HG03280 (cell line): ENCODE results near the gene C6orf89.
"Not testable (repeated sequence)": the region's sequence is repeated elsewhere in the genome, so short reads cannot be mapped to it uniquely, and the experiment has no call there.

Source experiments
- ATAC-seq: cut with Tn5 transposase; IDR thresholded peaks from one replicate; pipeline ENCODE4 v1.9.1; 2021; ENCODE audit warnings: mild to moderate bottlenecking, moderate library complexity; ENCODE audit not compliant: unreplicated experiment

Gene C6orf89

DNA sequence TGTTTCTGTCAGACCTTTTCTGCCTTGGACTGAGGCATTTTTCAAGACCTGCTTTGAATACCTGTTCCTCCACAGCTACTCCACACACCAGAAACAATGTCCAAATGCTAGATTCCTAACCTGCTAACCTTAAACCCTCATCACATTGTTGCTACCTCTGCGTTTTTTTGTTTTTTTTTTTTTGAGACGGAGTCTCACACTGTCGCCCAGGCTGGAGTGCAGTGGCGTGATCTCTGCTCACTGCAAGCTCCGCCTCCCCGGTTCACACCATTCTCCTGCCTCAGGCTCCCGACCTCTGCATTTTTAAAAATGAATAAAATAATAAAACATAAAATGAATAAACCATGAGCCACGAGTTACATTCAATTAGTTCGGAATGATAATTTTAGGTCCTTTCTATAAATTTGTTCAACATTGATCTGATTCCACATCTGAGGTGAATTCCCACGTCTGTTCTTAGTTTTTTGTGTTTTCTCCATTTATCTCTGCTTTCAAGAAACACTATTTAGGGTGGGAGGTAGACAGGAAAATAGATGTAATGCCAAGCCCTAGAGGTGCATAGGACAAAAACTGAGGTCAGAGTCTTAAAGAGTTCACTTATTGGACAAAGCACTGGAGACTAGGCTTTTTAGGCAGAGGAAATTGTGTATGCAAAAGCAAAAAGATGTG lies 1.3 kb downstream of the C6orf89 start:
- no peak for ATAC-seq

DNA sequence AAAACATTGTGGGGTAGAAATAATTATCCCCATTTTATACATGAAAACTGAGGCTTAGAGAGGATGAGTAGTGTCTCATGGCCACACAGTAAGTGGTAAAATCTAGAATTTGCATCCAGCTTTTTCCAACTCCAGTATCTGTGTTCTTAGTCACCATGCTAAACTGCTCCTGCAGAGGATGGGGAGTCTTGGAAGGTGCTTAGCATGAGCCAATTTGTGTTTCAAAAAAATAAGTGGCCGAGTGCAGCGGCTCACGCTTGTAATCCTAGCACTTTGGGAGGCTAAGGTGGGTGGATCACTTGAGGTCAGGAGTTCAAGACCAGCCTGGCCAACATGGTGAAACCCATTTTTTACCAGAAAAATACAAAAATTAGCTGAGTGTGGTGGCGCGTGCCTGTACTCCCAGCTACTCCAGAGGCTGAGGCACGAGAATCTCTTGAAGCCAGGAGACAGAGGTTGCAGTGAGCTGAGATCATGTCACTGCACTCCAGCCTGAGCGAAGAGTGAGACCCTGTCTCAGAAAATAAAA lies 2.4 kb downstream of the C6orf89 start:
- ATAC-seq: no peak

DNA sequence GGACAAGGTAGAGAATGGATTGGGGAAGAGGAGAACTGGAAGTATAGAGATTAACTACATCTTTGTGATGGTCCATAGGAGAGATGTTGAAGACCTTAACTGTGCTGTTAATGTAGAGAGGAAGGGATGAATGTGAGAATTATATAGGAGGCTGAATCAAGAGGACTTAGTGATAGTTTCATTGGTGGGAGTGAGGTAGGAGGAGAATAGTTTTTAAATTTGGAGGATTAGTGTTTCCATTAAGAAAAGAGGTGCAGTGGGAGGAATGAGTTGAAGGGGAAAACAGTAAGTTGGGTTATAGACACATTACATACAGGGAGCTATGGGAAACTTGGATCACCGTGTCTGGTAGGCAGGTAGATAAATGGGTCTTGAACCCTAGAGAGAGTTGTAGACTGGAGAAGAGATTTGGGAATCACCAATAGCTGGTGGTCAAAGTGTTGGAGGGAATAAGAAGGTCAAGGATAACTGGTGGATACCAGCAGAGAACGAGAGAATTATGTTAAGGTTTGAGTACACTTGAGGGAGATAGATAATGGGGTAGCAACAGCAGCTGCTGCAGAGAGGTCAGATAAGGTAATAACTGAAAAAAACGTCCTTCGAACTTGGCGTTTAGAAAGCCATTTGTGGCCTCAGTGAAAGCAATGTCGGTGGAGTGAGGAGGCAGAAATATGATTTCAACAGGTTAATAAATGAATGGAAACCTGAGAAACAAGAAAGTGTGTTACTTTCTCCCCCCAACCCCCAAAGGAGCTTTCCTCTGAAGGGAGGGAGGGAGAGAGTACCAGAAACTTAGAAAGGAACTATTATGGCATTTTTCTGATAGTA lies 3.1 kb downstream of the C6orf89 start:
- no peak for ATAC-seq

DNA sequence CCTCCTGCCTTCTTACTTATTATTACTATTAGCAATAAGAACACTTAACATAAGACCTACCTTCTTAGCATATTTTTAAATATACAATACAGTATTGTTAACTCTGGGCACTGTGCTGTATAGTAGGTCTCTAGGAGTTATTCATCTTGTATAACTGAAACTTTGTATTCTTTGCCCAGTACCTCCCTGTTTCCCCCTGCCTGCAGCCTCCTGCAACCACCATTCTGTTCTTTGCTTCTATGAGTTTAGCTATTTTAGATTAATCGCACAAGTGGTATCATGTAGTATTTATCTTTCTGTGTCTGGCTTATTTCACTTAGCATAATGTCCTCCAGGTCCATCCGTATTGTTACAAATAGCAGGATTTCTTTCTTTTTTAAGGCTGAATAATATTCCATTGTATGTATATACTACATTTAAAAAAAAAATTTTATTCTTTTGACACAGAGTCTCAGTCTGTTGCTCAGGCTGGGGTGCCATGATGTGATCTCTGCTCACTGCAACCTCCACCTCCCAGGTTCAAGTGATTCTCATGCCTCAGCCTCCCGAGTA lies 4.4 kb downstream of the C6orf89 start:
- no peak for ATAC-seq

DNA sequence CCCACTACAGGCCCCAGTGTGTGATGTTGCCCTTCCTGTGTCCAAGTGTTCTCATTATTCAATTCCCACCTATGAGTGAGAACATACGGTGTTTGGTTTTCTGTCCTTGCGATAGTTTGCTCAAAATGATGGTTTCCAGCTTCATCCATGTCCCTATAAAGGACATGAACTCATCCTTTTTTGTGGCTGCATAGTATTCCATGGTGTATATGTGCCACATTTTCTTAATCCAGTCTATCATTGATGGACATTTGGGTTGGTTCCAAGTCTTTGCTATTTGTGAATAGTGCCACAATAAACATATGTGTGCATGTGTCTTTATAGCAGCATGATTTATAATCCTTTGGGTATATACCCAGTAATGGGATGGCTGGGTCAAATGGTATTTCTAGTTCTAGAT lies 5.4 kb downstream of the C6orf89 start:
- not testable (repeated sequence) for ATAC-seq

DNA sequence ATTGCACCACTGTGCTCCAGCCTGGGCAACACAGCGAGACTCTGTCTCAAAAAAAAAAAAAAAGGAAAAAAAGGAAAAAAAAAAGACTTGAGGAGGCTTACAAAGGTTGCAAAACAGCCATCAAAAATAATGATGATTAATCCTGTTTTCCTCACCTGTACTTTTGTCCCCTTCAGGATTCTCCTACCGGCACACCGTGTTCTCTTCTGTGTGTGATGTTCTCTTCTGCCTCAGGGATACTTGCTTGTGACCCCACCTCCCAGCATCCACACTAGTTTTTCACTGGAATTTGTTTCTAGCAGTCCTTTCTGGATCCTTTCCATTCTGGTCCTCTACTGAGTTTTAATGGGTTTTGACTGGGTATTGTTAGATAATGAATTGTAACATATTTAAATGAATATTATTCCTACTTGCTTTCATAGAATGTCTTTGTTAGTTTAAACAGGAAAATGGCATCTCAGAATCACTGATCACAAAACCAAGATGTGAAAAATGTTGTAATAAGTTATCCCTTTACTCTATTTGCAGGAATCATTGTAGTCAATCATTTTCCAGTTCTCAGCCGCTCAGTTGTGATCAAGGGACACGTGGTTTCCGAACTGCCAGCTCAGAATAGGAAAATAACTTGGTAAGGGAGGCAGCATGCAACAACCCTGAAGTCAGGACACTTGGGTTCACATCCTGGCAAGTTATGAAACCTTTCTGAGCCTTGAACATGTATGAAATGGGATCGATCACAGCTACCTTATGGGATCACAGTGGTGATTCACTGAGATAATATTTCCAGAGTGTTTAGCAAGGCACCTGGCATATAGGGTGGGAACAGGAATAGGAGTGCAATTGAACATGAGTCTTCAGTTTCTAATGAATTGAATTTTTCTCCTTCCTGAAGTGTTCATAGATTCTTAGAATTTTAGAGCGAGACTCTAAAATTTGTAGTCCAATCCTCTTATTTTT lies 8.5 kb downstream of the C6orf89 start:
- ATAC-seq: no peak

DNA sequence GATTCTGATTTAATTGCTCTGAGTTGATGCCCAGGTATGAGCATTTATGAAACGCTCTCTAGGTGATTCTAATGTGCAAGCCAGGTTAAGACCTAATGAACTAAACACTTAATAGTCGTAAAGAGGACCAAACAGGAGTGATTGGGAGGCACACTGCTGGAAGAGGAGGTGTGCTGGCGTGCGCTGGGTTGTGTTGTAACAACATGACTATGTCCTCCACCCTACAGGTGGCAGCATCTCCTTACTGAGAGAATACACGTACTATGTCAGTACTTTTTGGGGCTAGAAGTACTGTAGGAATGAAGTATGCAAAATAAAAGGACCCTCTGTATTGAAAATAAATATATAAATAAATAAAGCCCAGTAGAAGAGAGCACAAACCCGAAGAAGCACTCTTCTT lies 11.9 kb downstream of the C6orf89 start:
- ATAC-seq: no peak

DNA sequence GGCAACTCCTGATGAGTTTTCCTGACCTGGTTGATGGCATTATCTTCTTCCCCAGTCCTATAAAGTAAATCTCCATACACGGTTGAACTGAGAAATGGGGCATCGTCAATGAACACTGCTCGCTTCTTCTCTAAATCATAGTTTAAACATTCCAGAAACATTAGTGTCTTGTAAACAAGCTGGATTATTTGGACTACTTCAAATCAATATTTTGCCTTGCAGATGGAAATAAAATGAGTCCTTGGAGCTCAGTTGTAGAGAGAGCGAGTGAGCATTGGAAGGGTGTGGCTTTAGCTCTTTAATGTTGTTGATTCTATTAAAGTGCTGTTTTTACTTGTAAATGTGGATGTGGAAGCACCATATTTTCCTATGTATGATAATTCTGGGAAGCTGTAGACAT lies 18.4 kb downstream of the C6orf89 start:
- ATAC-seq: no peak

DNA sequence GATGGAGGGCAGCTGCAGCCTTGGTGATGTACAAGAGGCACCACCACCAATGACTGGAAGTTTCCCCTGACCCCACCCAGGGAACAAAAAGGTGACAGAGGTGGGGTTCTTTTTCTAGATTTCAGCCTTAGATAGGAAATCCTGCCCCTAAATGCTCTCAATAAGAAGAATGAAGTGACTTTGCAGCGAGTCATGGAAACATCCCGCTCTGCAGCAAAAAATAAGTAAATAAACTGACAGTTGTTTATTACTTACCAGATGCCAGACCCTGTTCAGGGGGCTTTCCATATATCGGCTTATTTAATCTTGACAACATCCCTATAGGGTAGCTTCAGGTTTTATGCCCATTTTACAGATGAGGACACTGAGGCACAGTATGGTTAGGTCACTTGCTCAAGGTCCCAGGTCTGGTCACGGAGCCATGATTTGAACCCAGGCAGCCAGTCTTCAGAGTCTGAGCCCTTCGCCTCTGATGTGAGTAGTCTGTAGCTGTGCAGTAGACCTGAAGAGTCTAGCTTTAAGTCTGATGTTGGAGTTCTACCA lies 19.2 kb downstream of the C6orf89 start:
- ATAC-seq: no peak

DNA sequence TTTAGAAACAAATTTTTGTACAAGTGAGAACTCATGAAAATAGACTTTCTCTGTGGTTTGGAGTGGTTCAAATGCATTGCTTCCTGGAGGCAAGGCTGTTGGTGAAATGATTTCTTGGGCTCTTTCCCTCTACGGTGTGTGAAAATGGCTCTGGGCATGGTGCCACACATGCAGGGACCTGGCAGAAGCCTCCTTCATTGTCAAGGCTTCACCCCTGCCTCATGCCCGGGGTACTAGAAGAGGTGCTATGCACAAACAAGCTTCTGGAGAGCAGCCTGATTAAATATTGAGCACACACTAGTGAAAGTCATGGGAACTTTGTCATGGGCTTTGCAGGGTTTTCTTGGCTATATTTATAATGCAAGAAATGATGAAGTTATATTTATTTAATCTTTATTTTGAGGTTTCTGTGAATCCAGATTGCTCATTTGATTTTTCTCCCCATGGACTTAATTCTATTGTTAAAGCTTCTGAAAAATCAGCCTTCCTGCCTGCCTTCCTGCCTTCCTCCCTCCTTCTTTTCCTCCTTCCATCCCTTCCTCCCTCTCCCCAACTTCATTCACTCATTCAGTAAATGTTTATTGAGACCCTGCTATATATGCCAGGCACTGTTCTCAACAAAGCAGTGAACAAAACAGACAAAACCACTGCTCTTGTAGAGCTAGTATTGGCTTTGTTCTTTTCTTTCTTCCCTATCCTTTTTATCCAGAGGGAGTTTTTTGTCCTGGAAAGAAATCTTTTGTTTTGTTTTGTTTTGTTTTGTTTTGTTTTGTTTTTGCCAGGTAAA lies 21.0 kb downstream of the C6orf89 start:
- no peak for ATAC-seq

DNA sequence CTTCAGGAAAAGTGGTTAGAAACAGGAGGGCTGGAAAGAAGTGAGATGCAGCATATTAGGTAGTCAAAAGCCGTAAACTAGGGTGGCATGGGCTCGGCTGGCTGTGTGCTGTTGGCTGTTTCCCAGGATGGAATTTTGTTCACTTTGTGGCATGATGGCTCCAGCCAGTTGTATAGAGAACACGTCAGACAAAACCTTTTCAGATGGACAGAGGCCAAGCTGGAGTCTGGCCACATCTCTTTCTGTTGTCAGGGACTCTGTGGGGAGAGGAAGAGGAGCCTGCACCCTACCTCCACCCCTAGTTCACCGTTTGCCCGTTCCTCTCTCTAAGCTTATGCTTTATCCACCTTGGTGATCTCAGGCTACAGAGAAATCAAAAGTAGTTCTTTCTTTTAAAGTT lies 22.0 kb downstream of the C6orf89 start:
- ATAC-seq: no peak

DNA sequence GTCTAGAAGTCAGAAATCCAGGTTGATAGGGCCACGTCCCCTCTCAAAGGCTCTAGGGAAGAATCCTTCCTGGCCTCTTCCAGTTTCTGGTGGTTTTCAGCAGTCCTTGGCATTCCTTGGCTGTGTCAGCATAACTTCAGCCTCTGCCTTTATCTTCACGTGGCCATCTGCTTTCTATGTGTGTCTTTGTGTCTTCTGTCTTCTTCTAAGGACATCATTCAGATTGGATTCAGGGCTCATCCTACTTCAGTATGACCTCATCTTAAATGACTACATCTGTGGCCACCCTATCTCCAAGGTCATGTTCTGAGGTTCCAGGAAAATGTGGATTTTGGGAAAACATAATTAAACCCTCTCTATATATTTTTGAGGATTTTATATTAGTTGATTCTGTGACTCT lies 23.0 kb downstream of the C6orf89 start:
- no peak for ATAC-seq

DNA sequence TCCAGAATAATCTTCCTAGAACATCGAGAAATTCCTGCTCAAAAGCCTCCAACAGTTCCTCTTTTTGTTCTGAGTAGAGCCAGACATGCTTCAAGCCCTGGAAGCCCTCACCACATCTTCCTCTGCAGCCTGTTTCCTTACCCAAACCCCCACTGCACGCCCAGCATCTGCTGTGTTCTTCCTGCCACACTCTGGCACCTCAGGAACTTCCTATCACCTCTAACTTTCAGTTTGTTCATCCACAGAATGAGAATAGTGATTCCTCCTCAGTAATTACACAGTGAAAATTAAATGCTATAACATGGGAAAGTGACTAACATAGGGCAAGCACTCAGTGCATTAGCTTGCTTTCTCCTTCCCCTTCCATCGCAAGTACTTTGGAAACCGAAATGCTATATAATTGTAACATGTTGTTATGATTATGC lies 26.3 kb downstream of the C6orf89 start:
- ATAC-seq: peak; percentile 25

DNA sequence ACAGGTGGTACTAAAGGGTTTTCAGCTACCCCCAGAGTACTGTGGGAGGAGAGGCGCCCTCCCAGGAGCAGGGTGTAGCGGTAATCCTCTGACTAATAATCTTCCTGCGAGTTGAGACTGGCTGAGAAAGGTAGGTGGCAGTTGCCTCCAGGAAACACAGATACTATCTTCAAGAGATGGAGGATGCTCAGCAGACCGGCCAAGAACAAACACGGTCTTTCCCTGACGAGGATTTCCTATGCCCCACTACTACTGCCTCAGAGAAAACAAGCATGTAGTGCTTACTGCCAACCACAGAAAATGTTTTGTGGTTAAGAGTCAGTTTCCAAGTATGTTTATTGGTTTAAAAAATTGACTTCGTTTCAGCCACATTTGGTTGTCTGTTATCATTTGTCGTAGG lies 26.8 kb downstream of the C6orf89 start:
- peak; percentile 85 for ATAC-seq

DNA sequence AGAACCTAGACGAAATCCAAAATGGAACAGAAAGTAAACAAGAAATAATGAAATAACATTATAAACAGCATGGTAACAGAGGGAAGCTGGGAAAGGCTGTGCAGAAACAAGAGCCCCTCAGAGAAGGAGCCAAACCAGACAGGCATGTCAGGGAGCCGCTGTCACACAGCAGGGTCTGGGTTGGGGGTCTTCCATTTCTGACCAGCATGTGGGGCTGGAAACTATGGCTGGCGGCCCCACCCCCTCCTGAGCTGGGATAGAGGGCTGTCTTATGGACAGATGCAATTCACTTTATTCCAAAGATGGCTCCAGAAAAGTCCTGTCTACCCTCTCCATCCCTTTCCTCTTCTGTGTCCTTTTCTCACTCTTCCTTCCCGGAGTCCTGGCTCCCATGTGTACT lies 27.3 kb downstream of the C6orf89 start:
- ATAC-seq: no peak

DNA sequence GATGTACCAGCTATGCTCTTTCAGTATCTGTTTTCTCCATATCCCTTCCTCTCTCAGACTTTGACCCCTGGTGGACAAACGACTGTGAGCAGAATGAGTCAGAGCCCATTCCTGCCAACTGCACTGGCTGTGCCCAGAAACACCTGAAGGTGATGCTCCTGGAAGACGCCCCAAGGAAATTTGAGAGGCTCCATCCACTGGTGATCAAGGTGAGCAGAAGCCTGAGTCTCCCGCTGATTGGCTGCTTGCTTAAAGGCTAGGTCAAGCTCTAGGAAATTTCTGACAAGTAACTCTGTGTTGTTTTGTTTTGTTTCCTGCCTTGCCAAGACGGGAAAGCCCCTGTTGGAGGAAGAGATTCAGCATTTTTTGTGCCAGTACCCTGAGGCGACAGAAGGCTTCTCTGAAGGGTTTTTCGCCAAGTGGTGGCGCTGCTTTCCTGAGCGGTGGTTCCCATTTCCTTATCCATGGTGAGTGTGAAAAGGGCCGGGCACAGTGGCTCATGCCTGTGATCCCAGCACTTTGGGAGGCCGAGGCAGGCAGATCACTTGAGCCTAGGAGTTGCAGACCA lies 28.6 kb downstream of the C6orf89 start:
- no peak for ATAC-seq

DNA sequence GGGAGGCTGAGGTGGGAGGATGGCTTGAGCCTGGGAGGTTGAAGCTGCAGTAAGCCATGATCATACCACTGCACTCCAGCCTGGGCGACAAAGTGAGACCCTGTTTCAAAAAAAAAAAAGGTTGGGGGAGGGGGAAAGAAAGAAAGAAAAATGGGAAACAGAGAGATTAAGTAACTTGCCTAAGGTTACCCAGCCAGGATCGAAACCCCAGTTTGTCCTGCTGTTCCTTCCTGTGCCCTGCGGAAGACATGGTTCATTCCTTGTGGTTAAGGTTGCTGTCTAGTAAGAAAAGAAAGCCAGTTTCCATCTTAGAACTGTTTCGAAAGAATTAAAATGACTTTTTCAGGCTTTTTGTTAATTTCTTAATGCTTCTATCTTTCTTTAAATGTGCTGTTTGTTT lies 29.8 kb downstream of the C6orf89 start:
- no peak for ATAC-seq

DNA sequence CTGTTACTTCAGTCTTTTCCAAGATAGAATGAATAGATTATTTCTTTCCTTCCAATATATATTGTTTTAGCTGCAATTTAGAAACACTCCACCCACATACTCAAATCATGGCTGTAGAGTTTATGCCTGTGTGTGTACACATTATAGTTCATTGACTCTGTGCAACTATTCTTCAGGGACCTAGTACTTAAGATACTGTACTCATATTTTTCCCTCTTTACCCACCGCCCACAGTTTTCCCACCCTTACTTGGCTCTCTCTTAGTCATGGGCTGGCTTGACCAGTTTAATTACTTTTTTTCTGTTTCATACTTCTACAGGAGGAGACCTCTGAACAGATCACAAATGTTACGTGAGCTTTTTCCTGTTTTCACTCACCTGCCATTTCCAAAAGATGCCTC lies 30.4 kb downstream of the C6orf89 start:
- no peak for ATAC-seq

DNA sequence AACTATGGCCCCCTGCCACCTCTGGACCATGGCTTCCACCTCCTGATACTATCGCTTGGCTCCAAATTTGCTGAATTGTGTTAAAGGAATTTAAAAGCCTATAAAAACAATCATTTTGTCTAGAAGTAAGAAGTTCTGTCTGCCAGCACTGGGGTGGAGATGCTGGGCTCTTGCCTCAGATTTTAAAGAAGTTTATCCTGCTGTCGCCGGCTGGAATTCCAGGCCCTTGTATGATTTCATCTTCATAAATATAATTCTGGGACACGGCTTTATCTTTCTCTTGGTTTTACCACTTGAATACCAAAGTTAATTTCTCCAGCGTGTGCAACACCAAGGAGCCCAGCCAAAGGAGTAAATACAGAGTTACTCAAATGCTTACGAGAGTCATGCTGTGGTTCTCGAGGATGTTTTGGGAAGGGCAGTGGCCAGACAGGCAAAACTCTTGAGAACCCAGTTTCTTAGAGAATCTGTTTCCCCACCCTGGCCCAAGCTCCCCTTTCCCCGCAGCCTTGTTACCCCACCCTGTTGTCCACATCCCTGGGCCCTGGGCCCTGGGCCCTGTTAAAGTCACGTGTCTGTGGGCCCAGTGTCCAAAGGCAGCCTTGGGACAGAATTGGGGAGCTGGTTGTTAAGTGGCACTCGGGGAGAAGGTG lies 31.9 kb downstream of the C6orf89 start:
- no peak for ATAC-seq
